ENCODE results near the gene NKPD1. TPM values are rescaled to one million over a fixed set of nuclear protein-coding genes. Genes with fewer than 3 reads are reported as not detected.

Gene NKPD1
- total RNA-seq, 1 donor: 0.36 TPM

- DNase-seq (ENCODE audit: low read depth): peak; percentile 11
- H3K4me3 ChIP-seq (ENCODE audit: low read depth, low read length): peak overlapping the region; percentile 19
- no peak for TF ChIP-seq CTCF (IDR thresholded peaks at IDR 0.05; ENCODE audit: insufficient read depth, low read length)
Measured at GRCh38 chr19:45180936-45181335, 20.2 kb upstream of the NKPD1 start.

DNA sequence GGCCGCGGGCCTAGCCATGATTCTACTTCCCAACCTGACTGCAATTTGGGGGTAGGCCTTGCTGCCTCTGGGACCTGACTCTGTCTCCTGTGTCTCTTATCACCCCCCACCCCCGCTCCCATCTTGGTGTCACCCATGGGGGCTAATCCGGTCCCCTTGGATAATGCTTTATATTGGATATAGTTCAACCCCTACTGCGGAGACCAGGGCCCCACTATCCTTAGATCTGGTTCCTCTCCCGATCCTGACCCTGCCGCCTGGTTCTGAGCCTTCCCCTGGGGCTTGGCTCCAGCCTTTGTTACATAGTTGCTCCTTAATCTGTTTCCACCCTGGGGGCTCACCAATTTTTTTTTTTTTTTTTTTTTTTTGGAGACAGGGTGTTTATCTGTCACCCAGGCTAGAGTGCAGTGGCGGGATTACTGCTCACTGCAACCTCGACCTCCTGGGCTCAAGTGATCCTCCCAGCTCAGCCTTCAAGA lies 19.1 kb upstream of the NKPD1 start:
- TF ChIP-seq CTCF (IDR thresholded peaks at IDR 0.05; ENCODE audit: insufficient read depth, low read length): no peak
- no peak for DNase-seq (ENCODE audit: low read depth)

DNA sequence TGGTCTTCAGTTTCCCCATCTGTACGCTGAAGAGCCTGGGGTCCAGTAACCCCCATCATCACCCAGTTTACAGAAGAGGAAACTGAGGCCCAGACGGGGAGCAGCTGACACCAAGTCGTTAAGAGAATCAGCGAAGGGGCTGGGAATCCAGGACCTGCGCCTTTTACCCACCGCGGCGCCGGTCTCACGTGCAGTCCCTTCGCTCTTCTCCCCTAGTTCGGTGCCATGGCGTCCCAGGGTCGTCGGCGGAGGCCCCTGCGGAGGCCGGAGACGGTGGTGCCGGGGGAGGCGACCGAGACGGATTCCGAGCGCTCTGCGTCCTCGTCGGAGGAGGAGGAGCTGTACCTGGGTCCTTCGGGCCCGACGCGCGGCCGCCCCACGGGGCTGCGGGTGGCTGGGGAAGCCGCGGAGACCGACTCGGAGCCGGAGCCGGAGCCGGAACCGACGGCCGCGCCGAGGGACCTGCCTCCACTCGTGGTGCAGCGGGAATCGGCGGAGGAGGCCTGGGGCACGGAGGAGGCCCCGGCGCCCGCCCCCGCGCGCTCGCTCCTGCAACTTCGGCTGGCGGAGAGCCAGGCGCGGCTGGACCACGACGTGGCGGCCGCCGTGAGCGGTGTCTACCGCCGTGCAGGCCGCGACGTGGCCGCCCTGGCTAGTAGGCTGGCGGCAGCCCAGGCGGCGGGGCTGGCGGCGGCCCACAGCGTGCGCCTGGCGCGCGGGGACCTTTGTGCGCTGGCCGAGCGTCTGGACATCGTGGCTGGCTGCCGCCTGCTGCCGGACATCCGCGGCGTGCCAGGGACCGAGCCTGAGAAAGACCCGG lies 18.5 kb upstream of the NKPD1 start:
- no peak for TF ChIP-seq CTCF (IDR thresholded peaks at IDR 0.05; ENCODE audit: insufficient read depth, low read length)
- H3K4me3 ChIP-seq (ENCODE audit: low read depth, low read length): peak overlapping the region; percentile 91
- DNase-seq (ENCODE audit: low read depth): peak; percentile 8

More for the DNA sequence above, 19.1 kb upstream of the NKPD1 start:
- peak overlapping the region; percentile 91 for H3K4me3 ChIP-seq (ENCODE audit: low read depth, low read length)

DNA sequence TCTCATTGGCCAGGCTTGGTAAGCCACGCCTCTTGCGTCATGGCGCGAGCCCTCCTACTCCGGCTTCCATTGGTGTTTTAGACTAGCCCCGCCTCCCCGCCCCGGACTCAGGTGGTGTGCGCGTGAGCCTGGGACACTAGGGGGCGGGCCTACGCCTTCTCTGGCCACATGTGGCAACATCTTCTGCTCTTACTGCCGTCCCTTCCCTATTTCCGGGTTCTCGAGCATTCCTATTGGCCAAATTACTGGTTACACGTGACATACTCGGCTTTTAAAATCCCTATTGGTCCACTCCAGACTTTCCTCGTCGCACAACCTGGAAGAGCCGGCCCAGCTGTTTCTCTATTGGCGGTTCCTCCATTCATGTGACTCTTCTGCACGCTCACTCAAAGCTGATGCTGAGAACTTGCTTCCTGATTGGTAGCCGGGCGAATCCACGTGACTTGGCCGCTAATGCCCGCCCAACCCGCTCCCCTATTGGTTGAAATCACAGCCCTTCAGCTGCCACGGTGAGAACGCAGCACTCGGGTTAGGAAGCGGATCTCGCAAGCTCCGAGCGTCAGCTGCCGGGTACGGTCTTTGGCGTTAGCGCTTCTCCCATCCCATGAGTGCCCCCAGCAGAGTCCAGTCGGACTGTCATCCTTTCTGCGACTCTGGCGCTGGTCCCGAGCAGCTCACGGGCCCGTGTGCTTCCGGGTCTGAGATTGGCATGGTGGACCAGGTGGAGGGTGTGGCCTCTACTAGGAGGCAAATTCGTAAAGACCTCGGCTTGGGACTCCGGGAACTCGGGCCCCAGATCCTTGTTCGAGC lies 17.7 kb upstream of the NKPD1 start, which contains the start of gene BLOC1S3:
BLOC1S3 (plus strand) TSS at position 523 of the 810 bp plus-strand sequence. CDS start 513 bp downstream, outside the sequence.
- H3K4me3 ChIP-seq (ENCODE audit: low read depth, low read length): peak within 1 kb of the TSS; percentile 91
- TF ChIP-seq CTCF (IDR thresholded peaks at IDR 0.05; ENCODE audit: insufficient read depth, low read length): peak; percentile 17
- peak; percentile 100 for DNase-seq (ENCODE audit: low read depth)

DNA sequence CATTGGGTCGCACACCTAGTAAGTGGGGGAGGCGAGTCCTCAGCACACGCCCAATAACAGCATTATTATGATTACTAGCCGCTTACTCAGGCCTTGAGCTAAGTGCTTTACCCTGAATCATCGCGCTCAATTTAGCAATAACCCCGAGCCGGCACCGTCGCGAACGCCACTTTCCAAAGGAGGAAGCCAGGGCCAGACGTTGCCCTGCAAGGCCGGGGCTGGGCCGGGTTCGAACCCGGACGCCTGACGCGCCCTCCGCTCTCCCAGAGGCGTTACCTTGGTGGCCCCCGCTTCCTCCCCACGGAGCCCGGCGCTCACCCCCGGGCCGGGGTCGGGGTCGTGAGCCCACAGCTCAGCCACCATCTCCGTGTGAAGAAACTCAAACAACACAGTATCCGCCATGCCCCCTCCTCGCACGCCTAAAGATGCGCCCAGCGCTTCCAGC lies 17.1 kb upstream of the NKPD1 start, which contains the start of gene TRAPPC6A:
TRAPPC6A (minus strand) TSS at position 421 of the 445 bp plus-strand sequence; CDS start at position 402, 19 bp downstream.
- H3K4me3 ChIP-seq (ENCODE audit: low read depth, low read length): peak within 1 kb of the TSS; percentile 91
- DNase-seq (ENCODE audit: low read depth): peak; percentile 52
- TF ChIP-seq CTCF (IDR thresholded peaks at IDR 0.05; ENCODE audit: insufficient read depth, low read length): no peak

GRCh38 chr19:45175515-45176345 lies 14.9 kb upstream of the NKPD1 start:
- TF ChIP-seq CTCF (IDR thresholded peaks at IDR 0.05; ENCODE audit: insufficient read depth, low read length): no peak
- DNase-seq (ENCODE audit: low read depth): no peak
- H3K4me3 ChIP-seq (ENCODE audit: low read depth, low read length): no peak overlapping the region
